H9 (cell line): ENCODE measurements around the gene NAE1. TPM values are rescaled to one million over a fixed set of nuclear protein-coding genes. Genes with fewer than 3 reads are reported as not detected.

Experiments
- DNase-seq: peaks from one replicate; pipeline ENCODE4 v3.0.0-alpha.2; 2017
- H2AFZ ChIP-seq: one replicate; pipeline ENCODE4 v1.6.1; 2013; ENCODE audit warnings: mild to moderate bottlenecking, low read length, control low read depth, moderate library complexity
- H2AK5ac ChIP-seq: 2 replicates; pipeline ENCODE4 v1.6.1; 2013; ENCODE audit warnings: low read length, control low read depth, mixed read lengths; ENCODE audit not compliant: insufficient read length
- H2BK120ac ChIP-seq: one replicate; pipeline ENCODE4 v1.6.1; 2013; ENCODE audit warnings: low read depth, mild to moderate bottlenecking, low read length, control low read depth, inconsistent platforms; ENCODE audit not compliant: poor library complexity, severe bottlenecking
- H2BK12ac ChIP-seq: 2 replicates; pipeline ENCODE4 v1.6.1; 2013; ENCODE audit warnings: low read length, control low read depth, mixed read lengths, low read depth; ENCODE audit not compliant: insufficient read length
- H2BK15ac ChIP-seq: 2 replicates; pipeline ENCODE4 v1.6.1; 2013; ENCODE audit warnings: low read depth, low read length, control low read depth
- H2BK20ac ChIP-seq: one replicate; pipeline ENCODE4 v1.6.1; 2013; ENCODE audit warnings: low read depth, mild to moderate bottlenecking, low read length, control low read depth, inconsistent platforms; ENCODE audit not compliant: poor library complexity, severe bottlenecking
- H2BK5ac ChIP-seq: 2 replicates; pipeline ENCODE4 v1.6.1; 2013; ENCODE audit warnings: low read length, control low read depth, mixed read lengths; ENCODE audit not compliant: insufficient read length
- H3K14ac ChIP-seq: 2 replicates; pipeline ENCODE4 v1.6.1; 2013; ENCODE audit warnings: low read length, control low read depth; ENCODE audit not compliant: insufficient read depth
- H3K18ac ChIP-seq: 2 replicates; pipeline ENCODE4 v1.6.1; 2013; ENCODE audit warnings: low read depth, mild to moderate bottlenecking, mixed read lengths, low read length, control low read depth; ENCODE audit not compliant: insufficient read length
- H3K23ac ChIP-seq: 2 replicates; pipeline ENCODE4 v1.6.1; 2013; ENCODE audit warnings: low read length, control low read depth, mixed read lengths, low read depth; ENCODE audit not compliant: insufficient read length
- H3K23me2 ChIP-seq: 2 replicates; pipeline ENCODE4 v1.6.1; 2013; ENCODE audit warnings: low read depth, mild to moderate bottlenecking, mixed read lengths, low read length, control low read depth; ENCODE audit not compliant: insufficient read length, poor library complexity, severe bottlenecking
- H3K27ac ChIP-seq: 2 replicates; pipeline ENCODE4 v1.5.1; 2013; ENCODE audit warnings: low read length, control low read depth, mixed read lengths, low read depth; ENCODE audit not compliant: insufficient read length
- H3K27me3 ChIP-seq: 2 replicates; pipeline ENCODE4 v1.6.1; 2013; ENCODE audit warnings: low read length, control low read depth, inconsistent platforms; ENCODE audit not compliant: insufficient read depth
- H3K4ac ChIP-seq: 2 replicates; pipeline ENCODE4 v1.6.1; 2013; ENCODE audit warnings: low read depth, mild to moderate bottlenecking, control low read depth, inconsistent platforms, low read length, moderate library complexity
- H3K4me1 ChIP-seq: 2 replicates; pipeline ENCODE4 v1.6.1; 2013; ENCODE audit warnings: low read length, control low read depth, inconsistent platforms; ENCODE audit not compliant: insufficient read depth
- H3K4me2 ChIP-seq: 2 replicates; pipeline ENCODE4 v1.6.1; 2013; ENCODE audit warnings: low read length, control low read depth, mixed read lengths; ENCODE audit not compliant: insufficient read length, insufficient read depth
- H3K56ac ChIP-seq: 2 replicates; pipeline ENCODE4 v1.6.1; 2013; ENCODE audit warnings: low read depth, mild to moderate bottlenecking, mixed read lengths, low read length, control low read depth; ENCODE audit not compliant: insufficient read length
- H3K79me1 ChIP-seq: 2 replicates; pipeline ENCODE4 v1.6.1; 2013; ENCODE audit warnings: low read depth, mild to moderate bottlenecking, moderate library complexity, low read length, control low read depth, inconsistent platforms; ENCODE audit not compliant: insufficient read depth, poor library complexity, severe bottlenecking
- H3K79me2 ChIP-seq: 2 replicates; pipeline ENCODE4 v1.6.1; 2013; ENCODE audit warnings: low read length, control low read depth, inconsistent platforms; ENCODE audit not compliant: insufficient read depth
- H3K9ac ChIP-seq: 2 replicates; pipeline ENCODE4 v1.6.1; 2013; ENCODE audit warnings: low read length, control low read depth, mixed read lengths; ENCODE audit not compliant: insufficient read length; ENCODE audit errors: extremely low read depth
- H3K9me3 ChIP-seq: one replicate; pipeline ENCODE4 v1.6.1; 2013; ENCODE audit warnings: low read depth, low read length, inconsistent platforms; ENCODE audit not compliant: control insufficient read depth
- H3T11ph ChIP-seq: one replicate; pipeline ENCODE4 v1.6.1; 2013; ENCODE audit warnings: mild to moderate bottlenecking, low read length, control low read depth, inconsistent platforms
- H4K20me1 ChIP-seq: one replicate; pipeline ENCODE4 v1.6.1; 2013; ENCODE audit not compliant: control insufficient read depth, insufficient read length, insufficient read depth
- H4K5ac ChIP-seq: 2 replicates; pipeline ENCODE4 v1.6.1; 2013; ENCODE audit warnings: low read depth, mild to moderate bottlenecking, mixed read lengths, low read length, control low read depth; ENCODE audit not compliant: insufficient read length
- H4K8ac ChIP-seq: replicated peaks from 2 replicates; pipeline ENCODE4 v1.6.1; 2013; ENCODE audit warnings: low read length, control low read depth, mixed read lengths, low read depth; ENCODE audit not compliant: insufficient read length
- H4K91ac ChIP-seq: 2 replicates; pipeline ENCODE4 v1.6.1; 2013; ENCODE audit warnings: low read depth, mild to moderate bottlenecking, moderate library complexity, mixed read lengths, low read length, control low read depth; ENCODE audit not compliant: insufficient read length
- H3K27ac Mint-ChIP-seq, 3 experiments: 2 replicates in 2 of 3; 3 replicates in 1 of 3; pipeline ENCODE4 v1.8.0; 2020 to 2021; ENCODE audit warnings: mixed read lengths in 3 of 3, mild to moderate bottlenecking in 1 of 3, moderate library complexity in 1 of 3
- H3K27me3 Mint-ChIP-seq: 2 replicates; pipeline ENCODE4 v1.8.0; 2021; ENCODE audit warnings: low read depth, mild to moderate bottlenecking, moderate library complexity, mixed read lengths
- H3K36me3 Mint-ChIP-seq, 3 experiments: 2 replicates in 2 of 3; 3 replicates in 1 of 3; pipeline ENCODE4 v1.8.0; 2020 to 2021; ENCODE audit warnings: low read depth in 3 of 3, mixed read lengths in 3 of 3; ENCODE audit not compliant: insufficient read depth in 1 of 3
- H3K4me1 Mint-ChIP-seq, 2 experiments: 2 replicates each; pipeline ENCODE4 v1.8.0; 2020; ENCODE audit warnings: mixed read lengths in 2 of 2
- H3K4me3 Mint-ChIP-seq, 2 experiments: 2 replicates in 1 of 2; 3 replicates in 1 of 2; pipeline ENCODE4 v1.8.0; 2020 to 2021; ENCODE audit warnings: mild to moderate bottlenecking in 2 of 2, mixed read lengths in 2 of 2, moderate library complexity in 1 of 2
- H3K9me3 Mint-ChIP-seq, 2 experiments: 2 replicates in 1 of 2; 3 replicates in 1 of 2; pipeline ENCODE4 v1.8.0; 2020; ENCODE audit warnings: mild to moderate bottlenecking in 2 of 2, mixed read lengths in 2 of 2, moderate library complexity in 1 of 2
- CTCF ChIP-seq: fragments of 200-600 bp; sonication (generic); conservative IDR thresholded peaks from 3 replicates; pipeline ENCODE4 v1.8.0; 2021; ENCODE audit warnings: antibody characterized with exemption, mild to moderate bottlenecking
- WGBS: extraction: QIAGEN DNeasy Blood & Tissue Kit; methylation state at CpG from one replicate; pipeline ENCODE4 v1.1.7; 2013; ENCODE audit warnings: missing lambda C conversion rate, low lambda C conversion rate, mixed read lengths; ENCODE audit not compliant: insufficient read length; ENCODE audit errors: extremely low coverage; 5-methylcytosine and 5-hydroxymethylcytosine counted together
- total RNA-seq: library from RNA; stranded (reverse); gene quantifications from 2 replicates; pipeline ENCODE4 v1.2.1, GENCODE V29; 2021

NAE1 gene
- total RNA-seq, 1 experiment from 2014 or later, result 144 TPM

GRCh38 chr16:66849549-66849948 lies 18.8 kb upstream of the NAE1 start:
- Mint-ChIP-seq H3K27ac (no peak overlapping the region), H3K36me3 (no peaks in the 10 kb centered on the region; a peak in 1 of 7 replicates), H3K9me3 (no peaks in the 10 kb centered on the region), H3K27me3 (peaks cover 46% of the 10 kb centered on the region), H3K4me3 (no peak overlapping the region), H3K4me1 (peaks cover 0 to 14% of the 10 kb centered on the region in 2 experiments; a peak in 3 of 4 replicates)
- H3K4ac ChIP-seq, result no peak overlapping the region
- H3T11ph ChIP-seq, result no peak overlapping the region
- peaks cover 12% of the 10 kb centered on the region for H3K27me3 ChIP-seq
- no peak overlapping the region for H2BK5ac ChIP-seq
- no peaks in the 10 kb centered on the region for H3K9me3 ChIP-seq
- no peak overlapping the region for H3K14ac ChIP-seq
- DNase-seq, result peak; percentile 47
- no peak overlapping the region for H3K18ac ChIP-seq
- TF ChIP-seq CTCF, result peak; percentile 37; the same call in 2 of the 3 replicates
- H2AK5ac ChIP-seq, result no peak overlapping the region
- no peak overlapping the region for H2BK120ac ChIP-seq
- H2AFZ ChIP-seq, result no peak overlapping the region
- no peak overlapping the region for H4K8ac ChIP-seq
- H2BK15ac ChIP-seq, result no peak overlapping the region
- no peaks in the 10 kb centered on the region for H4K20me1 ChIP-seq
- H3K79me2 ChIP-seq, result no peaks in the 10 kb centered on the region
- H3K9ac ChIP-seq, result no peak overlapping the region
- H3K4me1 ChIP-seq, result no peaks in the 10 kb centered on the region; the same call in 1 of the 2 replicates
- H3K4me2 ChIP-seq, result no peak overlapping the region
- no peak overlapping the region for H2BK20ac ChIP-seq
- WGBS, result no CpG with 5 or more reads among the region's 4 CpGs
- H3K79me1 ChIP-seq, result no peaks in the 10 kb centered on the region
- H2BK12ac ChIP-seq, result no peak overlapping the region
- no peak overlapping the region for H3K27ac ChIP-seq
- H3K23ac ChIP-seq, result no peak overlapping the region
- H3K23me2 ChIP-seq, result peaks cover 5% of the 10 kb centered on the region
- no peak overlapping the region for H4K5ac ChIP-seq
- no peak overlapping the region for H4K91ac ChIP-seq
- no peak overlapping the region for H3K56ac ChIP-seq
